A549 (cell line): Measurements from ENCODE around the gene EIF4G3. TPM values are rescaled to one million over a fixed set of nuclear protein-coding genes. Genes with fewer than 3 reads are reported as not detected.
"Not testable (repeated sequence)": the region's sequence is repeated elsewhere in the genome, so short reads cannot be mapped to it uniquely, and the experiment has no call there.

Source experiments
- ATAC-seq, 2 experiments: fragments of 200-7000 bp in 1 of 2; fragments of >200 bp in 1 of 2; cut with Nextera tagmentation in 1 of 2; cut with Tn5 transposase in 1 of 2; 3 replicates each; pipeline versions ENCODE4 v1.8.0 to v1.9.1; 2018 to 2020; ENCODE audit warnings: mild to moderate bottlenecking in 1 of 2, moderate library complexity in 1 of 2
- CTCF ChIA-PET: fragments of 300-600 bp; sonication (Branson Sonifier 250); formaldehyde crosslinking; extraction: SDS; loops from one replicate; lab custom pipeline; 2021; ENCODE audit warnings: antibody characterized with exemption, inconsistent platforms; lab: Yijun Ruan, JAX
- POLR2A ChIA-PET: fragments of 350-600 bp; formaldehyde crosslinking; extraction: SDS; loops from one replicate; lab custom pipeline; 2021; ENCODE audit warnings: antibody characterized with exemption, inconsistent platforms; lab: Yijun Ruan, JAX
- DNase-seq, 2 experiments: peaks; one replicate each; pipeline versions ENCODE4 v3.0.0 to v3.0.0-alpha.2; 2011 to 2016; ENCODE audit warnings: low read depth in 1 of 2, low spot score in 1 of 2
- FAIRE-seq: peaks from 2 replicates; lab custom pipeline; 2011; peaks lifted over from hg19 to GRCh38; lab: Jason Lieb, UNC
- H3K27ac ChIP-seq, 2 experiments: fragments of >200 bp; sonication (Bioruptor Twin); formaldehyde crosslinking; 3 replicates each; pipeline ENCODE4 v1.5.1; 2016 to 2017
- H3K4me1 ChIP-seq: fragments of >200 bp; sonication (Bioruptor Twin); formaldehyde crosslinking; 3 replicates; pipeline ENCODE4 v1.6.1; 2016
- H3K4me2 ChIP-seq: fragments of >200 bp; sonication (Bioruptor Twin); formaldehyde crosslinking; 3 replicates; pipeline ENCODE4 v1.6.1; 2016
- H3K4me3 ChIP-seq: fragments of >200 bp; sonication (Bioruptor Twin); formaldehyde crosslinking; 3 replicates; pipeline ENCODE4 v1.5.1; 2016
- H3K9me3 ChIP-seq: fragments of >200 bp; sonication (Bioruptor Twin); formaldehyde crosslinking; 3 replicates; pipeline ENCODE4 v1.6.1; 2016
- CBX2 ChIP-seq: fragments of 200-600 bp; sonication (generic); IDR thresholded peaks from 2 replicates; pipeline ENCODE4 v1.6.1; 2016; ENCODE audit warnings: low read depth, mild to moderate bottlenecking, borderline replicate concordance
- CBX8 ChIP-seq: fragments of 200-600 bp; sonication (generic); IDR thresholded peaks from 2 replicates; pipeline ENCODE4 v1.6.1; 2016
- CEBPB ChIP-seq, 2 experiments: fragments of >200 bp in 1 of 2; sonication (Bioruptor Twin) in 1 of 2; formaldehyde crosslinking in 1 of 2; IDR thresholded peaks; 2 replicates each; pipeline ENCODE4 v1.6.1; 2012 to 2016
- CHD2 ChIP-seq: fragments of 150-350 bp; IDR thresholded peaks from 2 replicates; pipeline ENCODE4 v1.6.1; 2014; ENCODE audit warnings: low read length; ENCODE audit not compliant: partially characterized antibody
- EHMT2 ChIP-seq: fragments of 200-600 bp; sonication (generic); IDR thresholded peaks from 2 replicates; pipeline ENCODE4 v1.6.1; 2016; ENCODE audit warnings: antibody characterized with exemption, low read depth, mild to moderate bottlenecking, moderate library complexity
- ELK1 ChIP-seq: fragments of 150-350 bp; IDR thresholded peaks from 2 replicates; pipeline ENCODE4 v1.6.1; 2014; ENCODE audit warnings: low read depth, mild to moderate bottlenecking, low read length
- FOSL2 ChIP-seq, 2 experiments: fragments of 450-650 bp in 1 of 2; fragments of >200 bp in 1 of 2; sonication (Bioruptor Twin) in 1 of 2; formaldehyde crosslinking; IDR thresholded peaks; 2 replicates each; pipeline versions ENCODE4 v1.5.0 to v1.6.1; 2016 to 2020; ENCODE audit warnings: mild to moderate bottlenecking in 1 of 2, moderate library complexity in 1 of 2
- FOXS1 ChIP-seq: fragments of 250-450 bp; sonication (Bioruptor Pico); IDR thresholded peaks from 2 replicates; pipeline ENCODE4 v1.5.0; 2020; ENCODE audit warnings: mild to moderate bottlenecking, moderate library complexity
- HES2 ChIP-seq: fragments of >200 bp; sonication (Bioruptor Twin); formaldehyde crosslinking; IDR thresholded peaks from 2 replicates; pipeline ENCODE4 v1.6.1; 2016
- HEYL ChIP-seq: fragments of 250-450 bp; sonication (Bioruptor Pico); IDR thresholded peaks from 2 replicates; pipeline ENCODE4 v1.8.0; 2021; ENCODE audit warnings: mild to moderate bottlenecking, moderate library complexity
- HOXB13 ChIP-seq: fragments of 250-450 bp; sonication (Bioruptor Pico); IDR thresholded peaks from 2 replicates; pipeline ENCODE4 v1.5.0; 2020; ENCODE audit warnings: low read depth, mild to moderate bottlenecking, moderate library complexity
- HOXB5 ChIP-seq: fragments of 250-450 bp; sonication (Bioruptor Pico); IDR thresholded peaks from 2 replicates; pipeline ENCODE4 v1.5.0; 2020; ENCODE audit warnings: mild to moderate bottlenecking, moderate library complexity
- KDM5A ChIP-seq: fragments of 200-600 bp; sonication (generic); IDR thresholded peaks from 2 replicates; pipeline ENCODE4 v1.6.1; 2016; ENCODE audit warnings: antibody characterized with exemption, mild to moderate bottlenecking
- MYC ChIP-seq: IDR thresholded peaks from 2 replicates; pipeline ENCODE4 v1.6.1; 2012; ENCODE audit warnings: mild to moderate bottlenecking, inconsistent platforms, low read length, improper control_type of control experiment, borderline replicate concordance
- PHF8 ChIP-seq: fragments of 200-600 bp; sonication (generic); IDR thresholded peaks from 2 replicates; pipeline ENCODE4 v1.6.1; 2016; ENCODE audit warnings: low read depth, mild to moderate bottlenecking, antibody characterized with exemption, moderate library complexity, borderline replicate concordance
- POLR2A ChIP-seq: IDR thresholded peaks from 2 replicates; pipeline ENCODE4 v1.6.1; 2012; ENCODE audit warnings: mild to moderate bottlenecking, low read length
- RAD21 ChIP-seq, 2 experiments: fragments of >200 bp in 1 of 2; sonication (Bioruptor Twin) in 1 of 2; formaldehyde crosslinking in 1 of 2; IDR thresholded peaks in 1 of 2; conservative IDR thresholded peaks in 1 of 2; 2 replicates in 1 of 2; 3 replicates in 1 of 2; pipeline ENCODE4 v1.6.1; 2012 to 2018; ENCODE audit warnings: inconsistent platforms in 1 of 2
- REST ChIP-seq: fragments of 200-600 bp; sonication (generic); IDR thresholded peaks from 2 replicates; pipeline ENCODE4 v1.6.1; 2016; ENCODE audit warnings: antibody characterized with exemption, mild to moderate bottlenecking, moderate library complexity
- SMC3 ChIP-seq: fragments of >200 bp; sonication (Bioruptor Twin); formaldehyde crosslinking; IDR thresholded peaks from 3 replicates; pipeline ENCODE4 v1.6.1; 2018; ENCODE audit warnings: inconsistent platforms
- TP53 ChIP-seq: fragments of 250-450 bp; sonication (Bioruptor Pico); IDR thresholded peaks from 2 replicates; pipeline ENCODE4 v1.5.0; 2021; ENCODE audit warnings: mild to moderate bottlenecking, moderate library complexity
- ZC3H11A ChIP-seq: fragments of 450-650 bp; IDR thresholded peaks from 2 replicates; pipeline ENCODE4 v1.6.1; 2014; ENCODE audit warnings: antibody characterized with exemption, mild to moderate bottlenecking
- ZFP36 ChIP-seq: fragments of 450-650 bp; IDR thresholded peaks from 2 replicates; pipeline ENCODE4 v1.6.1; 2014; ENCODE audit warnings: borderline replicate concordance; ENCODE audit not compliant: partially characterized antibody
- ZNF302 ChIP-seq: fragments of 250-450 bp; sonication (Bioruptor Pico); IDR thresholded peaks from 2 replicates; pipeline ENCODE4 v1.9.0; 2021; ENCODE audit warnings: inconsistent platforms, mild to moderate bottlenecking, moderate library complexity
- ZSCAN20 ChIP-seq: fragments of 250-450 bp; sonication (Bioruptor Pico); IDR thresholded peaks from 2 replicates; pipeline ENCODE4 v1.8.0; 2022; ENCODE audit warnings: mild to moderate bottlenecking, moderate library complexity
- WGBS: methylation state at CpG from one replicate; pipeline ENCODE4 v1.1.6; 2017; ENCODE audit errors: missing lambda C conversion rate; 5-methylcytosine and 5-hydroxymethylcytosine counted together
- polyA plus RNA-seq, 4 experiments: library from polyadenylated mRNA; depleted of rRNA in 3 of 4; stranded (reverse); fragments of >200 nt; fragmentation: RNase III in 1 of 4; extraction: RNeasy Plus Mini Kit Qiagen cat#74134 plus additional on column Dnase treatment in 1 of 4; gene quantifications; 2 replicates in 3 of 4; 3 replicates in 1 of 4; pipeline ENCODE4 v1.2.3, GENCODE V29; 2011 to 2017
- TF ChIP-seq, protein P1 (sequence below): IDR thresholded peaks from 2 replicates; pipeline ENCODE4 v1.6.1; 2012
- TF ChIP-seq, protein P2 (sequence below): IDR thresholded peaks from 2 replicates; pipeline ENCODE4 v1.6.1; 2012
- TF ChIP-seq, protein P3 (sequence below): fragments of 450-650 bp; IDR thresholded peaks from 2 replicates; pipeline ENCODE4 v1.6.1; 2014; ENCODE audit warnings: antibody characterized with exemption

Gene EIF4G3
- polyA plus RNA-seq, 2 of the 4 experiments (the other 2 are of a cell fraction): 25.0 to 51.3 TPM

- DNase-seq (no peak), ATAC-seq (no peak), FAIRE-seq (no peak)
- Histone ChIP-seq H3K9me3 (no peaks in the 10 kb centered on the region), H3K4me3 (no peak overlapping the region), H3K27ac (no peak overlapping the region), H3K4me2 (no peak overlapping the region), H3K4me1 (peaks cover 17% of the 10 kb centered on the region)
- POLR2A ChIA-PET: no interaction called here
- TF ChIP-seq ZC3H11A (peak; percentile 36), ZFP36 (no peak)
- 95% methylated on average over 4 of the region's 4 CpGs for WGBS
- CTCF ChIA-PET: interaction anchor here (1.4 kb wide), 1 partner anchor 341 kb away, joined by 4 read pairs; no protein-coding TSS in a partner anchor
These were observed 322.2 kb downstream of the EIF4G3 start for GRCh38 chr1:20854529-20854928.

GRCh38 chr1:20851791-20852190, 324.9 kb downstream of the EIF4G3 start:
- ATAC-seq, POLR2A ChIA-PET, FAIRE-seq, H3K4me2 ChIP-seq, DNase-seq, CTCF ChIA-PET, H3K4me3 ChIP-seq, H3K9me3 ChIP-seq: not testable (repeated sequence)
- WGBS: 82% methylated on average over 8 of the region's 8 CpGs
- Histone ChIP-seq H3K4me1 (peaks cover 42% of the 10 kb centered on the region), H3K27ac (peak overlapping the region in 1 of 2 experiments; percentile 71; a peak in 3 of 6 replicates)

GRCh38 chr1:20850021-20850420, 326.7 kb downstream of the EIF4G3 start:
- no peak for FAIRE-seq
- CTCF ChIA-PET: no interaction called here

DNA sequence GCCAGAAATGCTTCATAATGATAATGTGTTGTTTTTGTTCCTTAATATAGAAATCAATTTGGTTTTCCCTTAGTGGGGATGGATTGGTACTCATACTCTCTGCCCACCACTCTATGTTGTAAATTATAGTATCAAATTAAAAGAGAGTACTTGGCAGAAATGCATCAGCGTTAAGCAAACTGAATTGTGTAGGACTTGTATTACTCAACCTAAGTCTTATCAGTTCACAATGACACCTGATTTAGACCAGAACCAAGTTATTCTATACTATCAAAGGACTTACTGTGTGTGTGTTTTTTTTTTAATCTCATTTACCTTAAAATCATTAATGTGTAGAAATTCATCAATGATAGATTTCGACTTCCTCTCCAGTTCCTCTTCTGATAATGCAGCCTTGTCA, 327.6 kb downstream of the EIF4G3 start:
- Histone ChIP-seq H3K4me1 (peaks cover 54% of the 10 kb centered on the region), H3K27ac (peak overlapping the region; percentile 87 to 96), H3K9me3 (no peaks in the 10 kb centered on the region), H3K4me2 (peak overlapping the region; percentile 68; the same call in 1 of the 3 replicates), H3K4me3 (no peak overlapping the region)
- ChIA-PET CTCF (no interaction called here), POLR2A (no interaction called here)
- TF ChIP-seq HOXB5 (CRISPR knock-in tag) (no peak), ZC3H11A (no peak), FOXS1 (no peak), ELK1 (no peak), HOXB13 (no peak), CEBPB (IDR thresholded peaks at IDR 0.05) (no peak), EHMT2 (no peak), TP53 (CRISPR knock-in tag) (no peak), HEYL (CRISPR knock-in tag) (no peak), CBX8 (no peak), ZSCAN20 (no peak), REST (no peak), CHD2 (no peak), POLR2A (no peak), FOSL2 (IDR thresholded peaks at IDR 0.05) (no peak), FOSL2 (CRISPR knock-in tag; IDR thresholded peaks at IDR 0.05) (no peak)
- TF ChIP-seq, protein P1, sequence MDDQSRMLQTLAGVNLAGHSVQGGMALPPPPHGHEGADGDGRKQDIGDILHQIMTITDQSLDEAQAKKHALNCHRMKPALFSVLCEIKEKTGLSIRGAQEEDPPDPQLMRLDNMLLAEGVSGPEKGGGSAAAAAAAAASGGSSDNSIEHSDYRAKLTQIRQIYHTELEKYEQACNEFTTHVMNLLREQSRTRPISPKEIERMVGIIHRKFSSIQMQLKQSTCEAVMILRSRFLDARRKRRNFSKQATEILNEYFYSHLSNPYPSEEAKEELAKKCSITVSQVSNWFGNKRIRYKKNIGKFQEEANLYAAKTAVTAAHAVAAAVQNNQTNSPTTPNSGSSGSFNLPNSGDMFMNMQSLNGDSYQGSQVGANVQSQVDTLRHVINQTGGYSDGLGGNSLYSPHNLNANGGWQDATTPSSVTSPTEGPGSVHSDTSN: no peak
- no peak for FAIRE-seq
- no peak for ATAC-seq
- WGBS: 91% methylated on average over 2 of the region's 2 CpGs
- no peak for DNase-seq

More at GRCh38 chr1:20850021-20850420, 326.7 kb downstream of the EIF4G3 start:
- peak overlapping the region; percentile 87 to 96 for H3K27ac ChIP-seq
- no peak for DNase-seq
- TF ChIP-seq PHF8: no peak
- no peak for TF ChIP-seq KDM5A
- TF ChIP-seq ZNF302 (CRISPR knock-in tag): no peak
- TF ChIP-seq SMC3: no peak
- no peak for TF ChIP-seq MYC
- no peak for TF ChIP-seq HEYL (CRISPR knock-in tag)
- no peak for TF ChIP-seq RAD21 (conservative IDR thresholded peaks at IDR 0.05 in 1 of 2, IDR thresholded peaks at IDR 0.05 in 1 of 2)
- no peak for TF ChIP-seq CBX2
- TF ChIP-seq HES2: no peak
- TF ChIP-seq, protein P2, sequence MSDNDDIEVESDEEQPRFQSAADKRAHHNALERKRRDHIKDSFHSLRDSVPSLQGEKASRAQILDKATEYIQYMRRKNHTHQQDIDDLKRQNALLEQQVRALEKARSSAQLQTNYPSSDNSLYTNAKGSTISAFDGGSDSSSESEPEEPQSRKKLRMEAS: no peak
- TF ChIP-seq TP53 (CRISPR knock-in tag): no peak
- no peak for TF ChIP-seq ZFP36
- TF ChIP-seq, protein P3, sequence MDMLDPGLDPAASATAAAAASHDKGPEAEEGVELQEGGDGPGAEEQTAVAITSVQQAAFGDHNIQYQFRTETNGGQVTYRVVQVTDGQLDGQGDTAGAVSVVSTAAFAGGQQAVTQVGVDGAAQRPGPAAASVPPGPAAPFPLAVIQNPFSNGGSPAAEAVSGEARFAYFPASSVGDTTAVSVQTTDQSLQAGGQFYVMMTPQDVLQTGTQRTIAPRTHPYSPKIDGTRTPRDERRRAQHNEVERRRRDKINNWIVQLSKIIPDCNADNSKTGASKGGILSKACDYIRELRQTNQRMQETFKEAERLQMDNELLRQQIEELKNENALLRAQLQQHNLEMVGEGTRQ: no peak
- TF ChIP-seq, all 56 proteins: peak for 0
- WGBS: 82% methylated on average over 3 of the region's 3 CpGs
- no peak overlapping the region for H3K4me3 ChIP-seq
- ATAC-seq: no peak
- no peaks in the 10 kb centered on the region for H3K9me3 ChIP-seq
- H3K4me1 ChIP-seq: peaks cover 54% of the 10 kb centered on the region
- H3K4me2 ChIP-seq: peak overlapping the region; percentile 10; the same call in 1 of the 3 replicates
- POLR2A ChIA-PET: no interaction called here
